Measurements from ENCODE around the gene MAST4.

Gene MAST4

GRCh38 chr5:66617226-66617861 lies 21.2 kb downstream of the MAST4 start:
- TF ChIP-seq ZNF274 (IDR thresholded peaks at IDR 0.05; ENCODE audit: low read depth, low read length): no peak
- H3K4me3 ChIP-seq (ENCODE audit: low read length): no peak overlapping the region

GRCh38 chr5:66617991-66618768 lies 22.0 kb downstream of the MAST4 start:
- TF ChIP-seq ZNF274 (IDR thresholded peaks at IDR 0.05; ENCODE audit: low read depth, low read length): no peak
- no peak overlapping the region for H3K4me3 ChIP-seq (ENCODE audit: low read length)

GRCh38 chr5:66620711-66621110 lies 24.5 kb downstream of the MAST4 start:
- TF ChIP-seq ZNF274 (IDR thresholded peaks at IDR 0.05; ENCODE audit: low read depth, low read length): no peak

DNA sequence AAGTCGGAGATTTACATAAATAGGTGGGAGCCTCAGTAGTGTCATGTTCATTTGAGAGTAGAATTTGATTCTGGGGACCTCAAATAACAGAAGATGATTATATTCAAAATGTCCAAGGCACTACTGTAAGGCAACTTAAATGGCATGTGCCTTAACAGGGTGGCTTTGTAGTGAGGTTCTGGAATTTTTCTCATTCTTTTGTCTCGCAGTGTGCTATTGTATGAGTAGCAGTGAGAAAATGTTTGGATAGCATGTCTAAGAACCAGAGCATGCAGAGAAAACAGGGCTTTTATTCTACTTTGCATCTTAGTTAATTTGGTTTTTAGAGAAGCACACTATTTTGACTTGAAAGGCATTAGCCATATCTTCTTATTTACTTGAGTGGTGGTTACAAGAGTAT lies 25.0 kb downstream of the MAST4 start:
- no peak for TF ChIP-seq ZNF274 (IDR thresholded peaks at IDR 0.05; ENCODE audit: low read depth, low read length)
- H3K4me3 ChIP-seq (ENCODE audit: low read length): no peak overlapping the region

More at GRCh38 chr5:66620711-66621110, 24.5 kb downstream of the MAST4 start:
- no peak overlapping the region for H3K4me3 ChIP-seq (ENCODE audit: low read length)

- H3K4me3 ChIP-seq (ENCODE audit: low read length): no peak overlapping the region
- TF ChIP-seq ZNF274 (IDR thresholded peaks at IDR 0.05; ENCODE audit: low read depth, low read length): no peak
Measured at GRCh38 chr5:66621736-66622135, 25.5 kb downstream of the MAST4 start.

DNA sequence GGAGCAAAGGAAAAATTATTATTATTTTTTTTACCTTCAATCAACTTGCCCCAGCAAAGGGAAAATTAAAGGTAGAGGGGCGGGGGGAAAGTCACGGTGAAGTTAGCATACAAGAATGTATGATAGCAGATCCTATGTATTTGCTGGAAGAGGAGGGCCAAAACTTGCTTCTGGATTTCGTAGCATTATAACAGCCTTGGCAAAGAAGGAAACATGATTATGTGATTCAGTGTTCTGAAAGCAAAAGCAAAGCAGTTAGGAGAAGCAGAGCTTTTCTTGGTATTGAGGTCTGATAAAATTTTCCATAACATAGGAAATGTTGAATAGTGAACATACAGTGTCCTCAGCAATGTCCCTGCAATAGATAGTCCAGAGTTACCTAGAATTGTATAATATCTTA lies 32.4 kb downstream of the MAST4 start:
- no peak for TF ChIP-seq ZNF274 (IDR thresholded peaks at IDR 0.05; ENCODE audit: low read depth, low read length)
- no peak overlapping the region for H3K4me3 ChIP-seq (ENCODE audit: low read length)

- no peak overlapping the region for H3K4me3 ChIP-seq (ENCODE audit: low read length)
- TF ChIP-seq ZNF274 (IDR thresholded peaks at IDR 0.05; ENCODE audit: low read depth, low read length): no peak
Measured at GRCh38 chr5:66629446-66629845, 33.3 kb downstream of the MAST4 start.

DNA sequence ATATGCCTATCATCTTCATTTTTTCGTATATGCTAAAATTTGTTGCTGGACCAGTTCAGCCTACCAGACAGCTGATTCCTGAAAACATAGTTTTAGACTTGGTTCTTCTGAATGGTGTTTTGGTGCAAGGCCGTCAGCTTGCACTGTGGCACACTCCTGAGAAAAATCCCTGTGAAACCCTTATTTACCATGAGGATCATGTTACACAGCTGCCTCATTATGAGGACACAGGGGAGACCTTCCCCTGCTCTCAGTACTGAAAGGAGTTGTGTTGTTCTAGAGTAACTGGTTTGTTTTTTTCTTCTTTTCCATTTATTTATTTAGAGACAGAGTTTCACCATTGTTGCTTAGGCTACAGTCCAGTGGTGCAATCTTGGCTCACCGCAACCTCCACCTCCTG lies 37.6 kb downstream of the MAST4 start:
- no peak for TF ChIP-seq ZNF274 (IDR thresholded peaks at IDR 0.05; ENCODE audit: low read depth, low read length)
- H3K4me3 ChIP-seq (ENCODE audit: low read length): no peak overlapping the region

GRCh38 chr5:66634601-66635000 lies 38.4 kb downstream of the MAST4 start:
- no peak overlapping the region for H3K4me3 ChIP-seq (ENCODE audit: low read length)
- TF ChIP-seq ZNF274 (IDR thresholded peaks at IDR 0.05; ENCODE audit: low read depth, low read length): no peak

- no peak overlapping the region for H3K4me3 ChIP-seq (ENCODE audit: low read length)
- TF ChIP-seq ZNF274 (IDR thresholded peaks at IDR 0.05; ENCODE audit: low read depth, low read length): no peak
Measured at GRCh38 chr5:66637994-66638393, 41.8 kb downstream of the MAST4 start.

GRCh38 chr5:66639037-66639436 lies 42.8 kb downstream of the MAST4 start:
- H3K4me3 ChIP-seq (ENCODE audit: low read length): no peak overlapping the region
- no peak for TF ChIP-seq ZNF274 (IDR thresholded peaks at IDR 0.05; ENCODE audit: low read depth, low read length)

DNA sequence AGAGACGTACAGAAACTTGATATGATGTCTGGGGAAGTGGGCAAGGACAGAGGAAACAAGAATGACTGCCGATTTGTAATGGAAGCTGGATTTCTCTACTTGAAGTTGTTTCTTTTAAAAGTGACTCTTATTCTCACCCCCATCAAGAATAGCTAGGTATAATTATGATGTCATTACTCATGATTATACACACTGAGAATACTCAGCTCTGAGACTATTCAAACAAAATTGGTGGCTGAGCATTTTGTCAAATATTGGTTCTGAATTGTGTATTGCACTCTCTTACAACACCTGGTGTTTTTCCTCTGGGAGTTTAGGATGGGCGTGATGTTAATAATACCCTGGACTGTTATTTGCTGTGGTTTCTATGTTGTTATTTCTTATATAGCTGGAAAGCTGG lies 46.3 kb downstream of the MAST4 start:
- no peak overlapping the region for H3K4me3 ChIP-seq (ENCODE audit: low read length)
- no peak for TF ChIP-seq ZNF274 (IDR thresholded peaks at IDR 0.05; ENCODE audit: low read depth, low read length)

GRCh38 chr5:66643387-66643786 lies 47.2 kb downstream of the MAST4 start:
- no peak for TF ChIP-seq ZNF274 (IDR thresholded peaks at IDR 0.05; ENCODE audit: low read depth, low read length)
- no peak overlapping the region for H3K4me3 ChIP-seq (ENCODE audit: low read length)

DNA sequence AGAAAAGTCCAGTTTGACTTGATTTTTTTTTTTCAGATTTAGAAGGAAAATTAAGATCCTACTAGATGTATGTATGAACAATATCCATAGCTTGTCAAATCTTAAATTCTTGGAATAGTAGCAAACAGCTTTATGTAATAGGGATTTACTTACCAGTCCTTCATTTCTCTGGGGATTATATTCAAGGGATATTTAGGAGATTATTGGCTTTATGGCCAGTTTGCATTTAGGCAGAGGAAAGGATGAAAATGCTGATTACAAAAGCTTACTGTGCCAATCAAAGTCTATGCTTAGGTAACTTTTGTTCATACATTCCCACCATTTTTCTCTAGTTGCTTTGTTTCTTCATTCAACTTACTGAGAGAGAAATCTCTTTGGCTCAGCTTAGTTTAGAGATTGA lies 47.9 kb downstream of the MAST4 start:
- TF ChIP-seq ZNF274 (IDR thresholded peaks at IDR 0.05; ENCODE audit: low read depth, low read length): no peak
- no peak overlapping the region for H3K4me3 ChIP-seq (ENCODE audit: low read length)

- TF ChIP-seq ZNF274 (IDR thresholded peaks at IDR 0.05; ENCODE audit: low read depth, low read length): no peak
- no peak overlapping the region for H3K4me3 ChIP-seq (ENCODE audit: low read length)
Measured at GRCh38 chr5:66645039-66645438, 48.8 kb downstream of the MAST4 start.
